Omental fat pad (tissue), 4 donors: ENCODE results near the gene ARHGAP24. TPM values are rescaled to one million over a fixed set of nuclear protein-coding genes. Genes with fewer than 3 reads are reported as not detected.

Experiments used
- ATAC-seq: fragments of 150-250 bp; one replicate; pipeline ENCODE4 v1.9.1; 2016; ENCODE audit warnings: mild to moderate bottlenecking, moderate library complexity; ENCODE audit not compliant: low FRiP score
- DNase-seq: peaks from one replicate; pipeline ENCODE4 v3.0.0-alpha.2; 2019; ENCODE audit warnings: low spot score
- CTCF ChIP-seq, 3 donors: fragments of 450-650 bp; IDR thresholded peaks; one replicate each; pipeline ENCODE4 v1.5.1; 2016 to 2017; ENCODE audit warnings: antibody characterized with exemption in 3 of 3, mild to moderate bottlenecking in 3 of 3, moderate library complexity in 2 of 3
- small RNA-seq: library from RNA; depleted of rRNA; stranded (forward); fragments of <200 nt; gene quantifications from one replicate; pipeline ENCODE3, GENCODE V24; 2016
- total RNA-seq, 4 donors: library from RNA; depleted of rRNA; stranded (reverse); fragments of >200 nt; gene quantifications; one replicate each; pipeline ENCODE4 v1.1.0, GENCODE V29; 2016

ARHGAP24 gene
- total RNA-seq, 4 donors from 2014 or later = 42.3 to 57.2 (median 52.8) TPM

- DNase-seq (no peak), ATAC-seq (no peak)
- TF ChIP-seq CTCF (IDR thresholded peaks at IDR 0.05) = no peak
These were observed 563.1 kb downstream of the ARHGAP24 start for GRCh38 chr4:86038037-86038436.

GRCh38 chr4:86043755-86044592 is 569.0 kb downstream of the ARHGAP24 start:
- ATAC-seq = peak; percentile 54
- TF ChIP-seq CTCF (IDR thresholded peaks at IDR 0.05) = no peak
- DNase-seq = no peak

- no peak for TF ChIP-seq CTCF (IDR thresholded peaks at IDR 0.05)
- ATAC-seq = no peak
- DNase-seq = no peak
These were observed 569.6 kb downstream of the ARHGAP24 start for GRCh38 chr4:86044593-86044985.

- DNase-seq = no peak
- TF ChIP-seq CTCF (IDR thresholded peaks at IDR 0.05) = no peak
- no peak for ATAC-seq
These were observed 573.5 kb downstream of the ARHGAP24 start for GRCh38 chr4:86048426-86048825.

GRCh38 chr4:86050496-86050895 is 575.5 kb downstream of the ARHGAP24 start:
- DNase-seq (no peak), ATAC-seq (no peak)
- no peak for TF ChIP-seq CTCF (IDR thresholded peaks at IDR 0.05)

Small RNA genes within 50 kb of the gene (small RNA-seq; reads per million reads assigned to genes)
- gene MIR4451 = not detected
